ENCODE measurements around the gene HIVEP3. TPM values are rescaled to one million over a fixed set of nuclear protein-coding genes. Genes with fewer than 3 reads are reported as not detected.

HIVEP3 gene
- total RNA-seq, 2 donors from 2014 or later, result 13.3 to 25.0 TPM

- Mint-ChIP-seq H3K9me3 (no peaks in the 10 kb centered on the region), H3K36me3 (peaks cover 0 to 5% of the 10 kb centered on the region in 2 donors), H3K27ac (no peak overlapping the region)
- ATAC-seq (no peak), DNase-seq (ENCODE audit: low spot score in 2 of 2) (no peak)
These were observed 410.9 kb downstream of the HIVEP3 start for GRCh38 chr1:41507836-41508235.

- Mint-ChIP-seq H3K36me3 (peaks cover 0 to 2% of the 10 kb centered on the region in 2 donors), H3K27ac (peak overlapping the region; percentile 60 to 69), H3K9me3 (no peaks in the 10 kb centered on the region)
- DNase-seq (ENCODE audit: low spot score in 2 of 2) (no peak), ATAC-seq (no peak)
These were observed 411.5 kb downstream of the HIVEP3 start for GRCh38 chr1:41507110-41507720.

- DNase-seq (ENCODE audit: low spot score in 2 of 2) (no peak), ATAC-seq (peak in 1 of 2 donors; percentile 70)
- H3K27ac Mint-ChIP-seq, result peak overlapping the region; percentile 45 to 53
- no peaks in the 10 kb centered on the region for H3K36me3 Mint-ChIP-seq
- no peaks in the 10 kb centered on the region for H3K9me3 Mint-ChIP-seq
These were observed 414.3 kb downstream of the HIVEP3 start for GRCh38 chr1:41504114-41505035.

- no peaks in the 10 kb centered on the region for H3K36me3 Mint-ChIP-seq
- no peaks in the 10 kb centered on the region for H3K9me3 Mint-ChIP-seq
- peak overlapping the region in 1 of 2 donors; percentile 85 for H3K27ac Mint-ChIP-seq
- ATAC-seq (no peak), DNase-seq (ENCODE audit: low spot score in 2 of 2) (no peak)
These were observed 415.1 kb downstream of the HIVEP3 start for GRCh38 chr1:41503538-41504113.

GRCh38 chr1:41502912-41503311, 415.8 kb downstream of the HIVEP3 start:
- Mint-ChIP-seq H3K27ac (no peak overlapping the region), H3K9me3 (no peaks in the 10 kb centered on the region), H3K36me3 (no peaks in the 10 kb centered on the region)
- ATAC-seq (no peak), DNase-seq (ENCODE audit: low spot score in 2 of 2) (no peak)

- Mint-ChIP-seq H3K27ac (no peak overlapping the region), H3K36me3 (no peaks in the 10 kb centered on the region), H3K9me3 (no peaks in the 10 kb centered on the region)
- ATAC-seq (no peak), DNase-seq (ENCODE audit: low spot score in 2 of 2) (no peak)
These were observed 417.1 kb downstream of the HIVEP3 start for GRCh38 chr1:41501581-41501980.

- Mint-ChIP-seq H3K27ac (peak overlapping the region in 1 of 2 donors; percentile 60), H3K9me3 (no peaks in the 10 kb centered on the region), H3K36me3 (no peaks in the 10 kb centered on the region)
- ATAC-seq (no peak), DNase-seq (ENCODE audit: low spot score in 2 of 2) (no peak)
These were observed 417.8 kb downstream of the HIVEP3 start for GRCh38 chr1:41500781-41501518.

GRCh38 chr1:41500378-41500777, 418.3 kb downstream of the HIVEP3 start:
- DNase-seq (ENCODE audit: low spot score in 2 of 2) (no peak), ATAC-seq (no peak)
- H3K36me3 Mint-ChIP-seq, result no peaks in the 10 kb centered on the region
- no peaks in the 10 kb centered on the region for H3K9me3 Mint-ChIP-seq
- no peak overlapping the region for H3K27ac Mint-ChIP-seq

- DNase-seq (ENCODE audit: low spot score in 2 of 2) (no peak), ATAC-seq (no peak)
- H3K27ac Mint-ChIP-seq, result no peak overlapping the region
- H3K36me3 Mint-ChIP-seq, result no peaks in the 10 kb centered on the region
- no peaks in the 10 kb centered on the region for H3K9me3 Mint-ChIP-seq
These were observed 419.1 kb downstream of the HIVEP3 start for GRCh38 chr1:41499591-41499990.

- H3K9me3 Mint-ChIP-seq, result no peaks in the 10 kb centered on the region
- no peaks in the 10 kb centered on the region for H3K36me3 Mint-ChIP-seq
- ATAC-seq (no peak), DNase-seq (ENCODE audit: low spot score in 2 of 2) (no peak)
- no peak overlapping the region for H3K27ac Mint-ChIP-seq
These were observed 419.9 kb downstream of the HIVEP3 start for GRCh38 chr1:41498804-41499203.

- H3K36me3 Mint-ChIP-seq, result no peaks in the 10 kb centered on the region
- no peaks in the 10 kb centered on the region for H3K9me3 Mint-ChIP-seq
- no peak for DNase-seq (ENCODE audit: low spot score in 2 of 2)
- ATAC-seq, result no peak
- no peak overlapping the region for H3K27ac Mint-ChIP-seq
These were observed 420.3 kb downstream of the HIVEP3 start for GRCh38 chr1:41498391-41498790.

- Mint-ChIP-seq H3K36me3 (no peaks in the 10 kb centered on the region), H3K9me3 (no peaks in the 10 kb centered on the region), H3K27ac (no peak overlapping the region)
- DNase-seq (ENCODE audit: low spot score in 2 of 2), result no peak
- no peak for ATAC-seq
These were observed 421.2 kb downstream of the HIVEP3 start for GRCh38 chr1:41497461-41498030.

GRCh38 chr1:41497056-41497440, 421.7 kb downstream of the HIVEP3 start:
- Mint-ChIP-seq H3K36me3 (no peaks in the 10 kb centered on the region), H3K27ac (no peak overlapping the region), H3K9me3 (no peaks in the 10 kb centered on the region)
- ATAC-seq, result no peak
- DNase-seq (ENCODE audit: low spot score in 2 of 2), result no peak

- ATAC-seq (peak; percentile 77 to 84), DNase-seq (ENCODE audit: low spot score in 2 of 2) (peak in 1 of 2 donors; percentile 70)
- Mint-ChIP-seq H3K36me3 (no peaks in the 10 kb centered on the region), H3K9me3 (no peaks in the 10 kb centered on the region), H3K27ac (no peak overlapping the region)
These were observed 422.4 kb downstream of the HIVEP3 start for GRCh38 chr1:41496080-41497055.

- DNase-seq (ENCODE audit: low spot score in 2 of 2) (no peak), ATAC-seq (peak in 1 of 2 donors; percentile 8)
- H3K9me3 Mint-ChIP-seq, result no peaks in the 10 kb centered on the region
- no peak overlapping the region for H3K27ac Mint-ChIP-seq
- H3K36me3 Mint-ChIP-seq, result no peaks in the 10 kb centered on the region
These were observed 423.3 kb downstream of the HIVEP3 start for GRCh38 chr1:41495210-41495948.
